Stimulated activated CD4-positive, alpha-beta T cell treated with anti-CD3 and anti-CD28 coated beads, Interleukin-12 subunit alpha, Interleukin-12 subunit beta, amount 100 ng/mL, for 4 hours (primary cell): Measurements from ENCODE around the gene CSMD2.

Experiments used
- DNase-seq: peaks from one replicate; pipeline ENCODE4 v3.0.0-alpha.2; 2020

The CSMD2 gene

GRCh38 chr1:33841494-33841893, 323.5 kb downstream of the CSMD2 start:
- DNase-seq = no peak

DNA sequence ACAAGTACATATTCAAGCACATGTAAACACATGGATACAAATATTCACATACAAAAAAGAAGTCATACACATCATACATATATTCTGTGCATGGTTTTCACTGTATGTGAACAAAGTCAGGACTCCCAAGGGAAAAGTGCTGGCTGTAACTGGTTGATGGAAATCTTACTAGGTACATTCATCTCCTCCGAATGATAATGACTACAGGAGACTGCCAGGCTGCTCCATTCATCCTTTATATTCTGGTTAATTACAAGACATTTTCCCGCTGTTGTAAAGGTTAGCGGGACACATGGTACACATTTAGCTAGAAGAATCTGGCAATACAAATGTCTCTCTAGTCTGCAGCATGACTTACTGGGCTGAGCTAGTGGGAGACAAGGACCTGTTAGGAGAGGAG, 327.4 kb downstream of the CSMD2 start:
- no peak for DNase-seq

DNA sequence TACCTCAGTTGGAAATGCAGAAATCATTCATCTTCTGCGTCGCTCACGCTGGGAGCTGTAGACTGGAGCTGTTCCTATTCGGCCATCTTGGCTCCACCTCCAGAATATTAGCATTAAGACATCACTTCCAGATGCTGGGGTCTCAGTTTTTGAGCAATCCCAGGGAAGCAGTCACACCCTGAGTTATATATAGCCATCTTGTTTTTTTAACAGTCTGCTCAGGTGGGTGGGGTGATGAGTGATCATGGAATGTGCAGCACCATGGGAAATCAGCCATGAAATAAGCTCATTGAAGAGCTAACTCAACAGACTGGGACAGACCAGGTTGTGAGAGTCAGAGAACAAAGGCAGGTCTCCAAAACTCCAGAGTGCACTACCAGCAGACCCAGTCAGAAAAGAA, 328.1 kb downstream of the CSMD2 start:
- DNase-seq = no peak

DNA sequence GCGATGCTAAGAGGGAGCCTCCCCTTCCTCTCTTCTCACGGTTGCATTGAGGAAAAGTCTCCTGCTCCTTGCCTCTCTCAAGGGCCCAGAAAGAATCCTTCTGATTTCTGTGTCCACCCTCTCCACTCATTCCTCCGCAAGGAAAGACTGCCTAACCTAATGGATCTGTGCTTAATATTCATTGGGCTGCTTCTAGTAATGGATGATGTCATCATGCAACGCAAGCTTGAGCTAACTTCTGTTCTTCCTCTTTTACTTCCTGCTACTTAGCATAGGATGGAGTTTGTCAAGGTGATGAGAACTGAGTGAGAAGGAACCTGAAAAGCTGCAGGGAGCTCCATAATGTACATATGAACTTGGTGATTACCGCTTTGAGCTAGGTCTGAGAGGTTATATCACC, 336.4 kb downstream of the CSMD2 start:
- no peak for DNase-seq

GRCh38 chr1:33828059-33828458, 337.0 kb downstream of the CSMD2 start:
- no peak for DNase-seq

DNA sequence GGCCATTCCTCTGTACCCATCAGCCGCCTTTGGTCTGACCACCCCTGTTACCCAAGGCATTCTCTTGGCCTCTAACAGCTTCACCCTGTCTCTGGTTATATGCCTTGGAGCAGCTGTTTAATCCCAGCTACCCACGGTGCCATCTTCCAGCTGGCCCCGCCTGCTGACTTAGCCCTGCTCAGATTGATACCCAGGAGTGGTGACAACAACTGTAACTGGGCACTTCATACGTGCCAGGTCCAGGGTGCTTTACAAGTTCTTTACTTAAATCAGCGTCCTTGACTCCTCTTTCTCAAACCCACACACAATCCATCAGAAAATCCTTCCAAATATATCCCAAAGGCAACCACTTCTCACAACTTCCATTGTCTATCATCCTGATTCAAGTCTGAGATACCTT, 338.3 kb downstream of the CSMD2 start:
- no peak for DNase-seq

DNA sequence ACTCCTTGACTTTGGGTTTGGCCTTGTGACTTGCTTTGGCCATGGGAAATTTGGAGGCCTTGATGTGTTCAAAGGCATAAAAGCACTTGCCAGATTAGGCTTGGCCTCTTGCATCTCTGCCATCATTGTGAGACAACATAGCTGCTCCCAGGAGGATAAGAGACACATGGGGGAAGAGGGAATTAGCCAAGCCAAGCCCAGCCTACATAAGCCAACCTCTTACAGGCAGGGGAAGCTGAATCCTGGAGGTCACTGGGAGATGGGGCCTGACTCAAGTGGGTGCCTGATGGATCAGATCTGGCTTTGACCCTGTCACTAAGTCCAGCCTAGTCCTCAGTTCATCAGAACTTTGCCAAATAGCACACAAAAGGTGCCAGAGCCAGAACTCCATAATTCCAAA, 338.7 kb downstream of the CSMD2 start:
- no peak for DNase-seq

DNA sequence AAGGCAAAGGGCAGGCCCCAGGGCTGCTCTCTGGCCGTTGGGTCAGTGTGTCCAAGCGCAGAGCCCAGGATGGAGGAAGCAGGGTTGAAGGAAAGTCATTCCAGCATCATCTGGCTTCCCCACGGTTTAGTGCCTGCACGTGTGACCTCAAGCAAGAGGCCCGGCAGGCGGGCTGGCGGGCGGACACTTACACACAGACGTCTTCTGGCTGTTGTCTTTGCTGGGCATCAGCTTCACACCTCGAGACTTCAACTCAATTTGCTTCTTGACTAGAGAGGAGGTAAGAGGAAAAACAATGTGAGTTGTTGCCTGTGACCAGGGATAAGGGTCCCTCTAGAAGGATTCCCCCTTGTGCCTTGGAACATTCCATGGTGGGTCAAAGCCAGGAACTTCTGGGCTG, 339.5 kb downstream of the CSMD2 start:
- DNase-seq = no peak

- no peak for DNase-seq
These were observed 340.1 kb downstream of the CSMD2 start for GRCh38 chr1:33824971-33825370.

GRCh38 chr1:33824321-33824720, 340.7 kb downstream of the CSMD2 start:
- no peak for DNase-seq

DNA sequence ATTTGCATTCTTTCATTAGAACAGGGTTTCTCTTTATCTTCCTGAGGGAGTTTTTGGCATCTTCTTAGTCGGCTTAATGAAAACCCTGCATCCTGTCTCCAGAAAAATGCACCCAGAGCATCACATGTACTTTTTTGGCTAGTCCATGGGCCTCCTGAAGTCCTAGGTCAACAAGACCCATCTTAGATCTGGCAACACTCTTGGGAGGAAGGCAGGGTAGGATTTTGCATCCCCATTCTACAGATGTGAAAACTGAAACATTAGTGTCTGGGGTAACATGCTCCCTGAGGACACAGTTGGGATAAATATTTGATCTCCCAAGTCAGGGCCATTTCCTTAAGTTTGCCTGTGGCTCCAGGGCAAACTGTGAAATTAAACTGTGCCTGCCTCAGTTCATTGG, 341.2 kb downstream of the CSMD2 start:
- no peak for DNase-seq

DNA sequence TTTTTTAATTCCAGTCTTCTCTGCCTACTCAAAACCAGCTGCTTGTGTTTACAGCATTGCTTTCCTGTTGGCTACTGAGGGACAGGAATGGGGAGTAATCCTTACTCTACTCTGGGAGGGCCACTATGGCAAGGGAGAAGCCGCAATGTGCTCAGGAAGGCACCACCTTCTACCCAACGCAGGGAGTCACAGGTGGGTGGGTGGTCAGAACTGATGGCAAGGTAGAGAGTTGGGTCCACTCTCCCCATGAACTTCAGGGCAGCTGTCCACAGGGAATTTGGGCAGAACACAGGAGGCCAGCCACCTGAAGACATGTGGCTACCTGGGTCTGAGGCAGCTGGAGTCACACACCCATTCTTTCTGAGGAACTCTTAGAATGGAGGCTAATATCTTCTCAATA, 341.6 kb downstream of the CSMD2 start:
- DNase-seq = no peak

- DNase-seq = no peak
These were observed 342.6 kb downstream of the CSMD2 start for GRCh38 chr1:33822396-33822795.

DNA sequence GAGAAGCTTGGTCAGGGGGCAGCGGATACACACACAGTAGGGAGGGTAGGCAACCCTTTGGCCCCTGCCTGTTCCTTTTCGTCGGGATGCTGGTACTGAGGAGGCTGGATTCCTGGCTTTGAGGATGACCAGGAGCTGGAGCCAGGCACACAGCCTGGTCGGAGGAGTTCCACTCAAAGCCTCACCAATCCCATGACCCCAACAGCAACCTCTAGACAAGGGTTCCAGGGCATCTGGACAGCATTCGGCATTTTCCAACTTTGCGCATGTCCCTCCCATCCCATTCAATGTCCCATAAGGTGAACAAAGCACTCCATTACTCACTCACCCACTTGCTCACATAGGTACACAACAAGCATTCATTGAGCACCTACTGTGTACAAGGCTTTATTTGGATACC, 343.7 kb downstream of the CSMD2 start:
- DNase-seq = no peak

DNA sequence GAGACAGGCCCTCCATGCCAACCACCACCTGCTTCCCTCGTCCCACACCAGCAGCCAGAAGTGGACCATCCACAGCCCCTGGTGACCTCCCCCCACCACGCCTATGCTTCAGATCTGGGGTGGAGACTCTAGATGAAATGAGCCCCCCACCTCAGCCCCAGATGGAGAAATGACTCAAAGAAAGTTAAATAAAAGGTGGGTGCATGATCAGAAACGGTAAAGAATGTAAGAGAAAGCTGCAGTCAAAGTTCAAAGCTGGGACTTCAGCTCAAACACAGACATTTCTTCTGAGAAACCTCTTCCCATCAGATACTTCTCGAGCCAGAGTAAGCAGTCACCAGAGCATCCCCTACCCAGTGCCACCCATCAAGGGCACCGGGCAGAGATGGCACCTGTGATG, 344.2 kb downstream of the CSMD2 start:
- DNase-seq = no peak

DNA sequence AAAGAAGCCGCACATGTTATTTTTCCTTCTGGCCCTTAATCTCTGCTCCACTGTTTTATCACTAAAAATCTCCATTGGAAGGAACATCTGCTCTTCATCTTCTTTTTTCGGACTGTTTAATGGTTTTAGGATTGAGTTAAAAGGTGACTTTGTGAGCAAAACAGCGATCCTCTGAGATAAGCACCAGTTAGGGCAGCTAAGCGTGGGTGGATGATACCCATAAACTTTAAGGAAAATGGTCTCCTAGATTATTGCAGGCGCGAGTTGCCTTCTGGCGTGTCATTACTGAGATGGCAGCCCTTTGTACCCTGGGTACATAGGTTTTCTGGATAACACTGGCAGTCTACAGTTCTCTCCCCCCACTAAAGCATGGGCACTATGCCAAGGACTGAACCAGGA, 345.1 kb downstream of the CSMD2 start:
- no peak for DNase-seq

- no peak for DNase-seq
These were observed 345.6 kb downstream of the CSMD2 start for GRCh38 chr1:33819290-33819912.

GRCh38 chr1:33818071-33818470, 347.0 kb downstream of the CSMD2 start:
- no peak for DNase-seq

- DNase-seq = no peak
These were observed 350.0 kb downstream of the CSMD2 start for GRCh38 chr1:33815061-33815460.

DNA sequence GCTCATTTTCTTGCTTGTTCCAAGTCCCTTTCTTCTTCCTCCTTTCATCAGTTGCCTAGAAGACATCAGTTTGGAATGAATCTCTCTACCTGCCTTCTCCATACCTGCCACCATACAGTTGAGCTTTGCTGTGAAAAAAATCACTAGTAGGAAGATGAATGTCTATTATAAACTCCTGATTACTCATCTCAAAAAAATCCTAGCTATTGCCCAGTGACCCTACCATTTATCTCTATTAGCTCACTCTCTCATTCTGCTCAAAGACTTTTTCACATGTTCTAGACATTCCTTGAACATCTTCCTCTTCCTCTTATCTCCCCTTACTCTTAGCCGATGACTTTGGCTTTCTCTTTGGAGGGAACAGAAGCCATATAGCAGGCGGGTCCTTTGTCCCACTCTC, 350.9 kb downstream of the CSMD2 start:
- no peak for DNase-seq

DNA sequence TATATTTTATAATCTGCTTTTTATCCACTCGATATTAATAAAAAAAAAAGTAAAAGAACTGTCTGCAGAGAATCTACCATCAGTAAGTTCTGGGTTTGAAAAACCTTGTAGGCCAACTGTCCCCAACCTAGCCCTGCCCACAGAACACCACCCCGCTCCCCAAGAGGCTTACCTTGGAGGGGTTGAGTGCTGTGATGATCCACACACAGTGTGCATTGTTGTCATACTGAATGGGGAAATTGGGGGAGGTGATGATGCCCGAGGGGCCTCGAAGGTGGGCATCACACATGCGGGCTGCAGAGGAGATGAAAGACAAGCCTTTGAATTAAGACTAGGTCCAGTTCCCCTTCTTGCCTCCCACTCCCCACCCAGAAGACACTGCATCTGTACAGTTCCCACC, 354.5 kb downstream of the CSMD2 start:
- no peak for DNase-seq

DNA sequence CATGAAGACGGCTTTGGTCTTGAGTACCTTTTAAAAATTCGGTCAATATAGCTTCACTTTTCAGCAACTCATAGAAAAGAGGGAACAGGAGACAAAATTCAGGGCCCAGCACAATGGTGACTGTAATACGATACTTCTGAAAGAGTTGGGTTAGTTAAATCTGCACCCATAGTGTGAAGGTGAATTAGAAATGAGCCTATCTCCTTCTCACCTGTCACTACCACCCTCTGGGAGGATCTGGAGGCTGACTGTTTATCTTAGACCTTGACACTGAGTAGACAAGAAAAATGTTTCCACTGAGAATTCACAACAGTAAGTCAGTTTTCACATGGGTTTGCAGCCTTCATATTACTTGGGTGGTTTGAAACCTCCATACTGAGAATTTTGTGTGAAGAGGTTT, 359.0 kb downstream of the CSMD2 start:
- DNase-seq = no peak

DNA sequence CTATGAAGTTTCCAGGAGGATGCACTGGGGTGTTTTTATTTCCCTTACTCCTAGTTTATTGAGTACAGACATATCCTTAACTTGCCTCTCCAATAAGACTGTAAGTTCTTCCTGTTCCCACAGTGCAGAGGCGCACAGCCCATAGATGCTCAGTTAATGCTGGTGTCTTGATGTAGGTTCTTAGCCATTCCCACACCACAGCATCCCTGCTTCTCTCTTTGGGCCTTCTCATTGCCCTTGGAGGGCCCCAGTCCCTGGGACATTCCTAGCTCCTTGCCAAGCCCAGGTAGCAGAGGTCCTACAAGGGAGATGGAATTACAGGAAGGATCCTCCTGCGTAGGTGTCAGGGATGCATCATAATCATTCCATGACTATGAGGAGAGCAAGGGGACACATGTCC, 362.8 kb downstream of the CSMD2 start:
- no peak for DNase-seq

GRCh38 chr1:33797849-33798248, 367.2 kb downstream of the CSMD2 start:
- DNase-seq = no peak

GRCh38 chr1:33792651-33793050, 372.4 kb downstream of the CSMD2 start:
- DNase-seq = no peak

DNA sequence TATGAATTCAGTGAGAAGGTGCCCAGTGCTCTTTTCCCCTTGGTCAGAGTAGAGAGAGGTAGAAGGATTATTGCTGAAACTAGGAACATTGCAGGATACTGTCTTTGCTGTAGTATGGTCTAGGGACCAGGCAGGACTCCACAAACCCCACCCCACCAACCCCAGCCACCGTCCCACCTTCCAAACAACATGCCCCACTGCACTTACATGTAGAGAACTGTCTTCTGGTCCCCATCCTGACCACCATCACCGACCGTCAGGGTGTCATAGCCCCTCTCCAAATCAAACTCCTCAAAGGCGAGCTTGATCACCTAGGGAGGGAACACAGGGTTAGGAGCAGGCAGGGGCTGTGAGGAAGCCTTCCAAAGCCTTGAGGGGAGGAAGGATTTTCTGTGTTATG, 372.8 kb downstream of the CSMD2 start:
- DNase-seq = no peak
